ENCODE measurements around the gene SLC22A23. TPM values are rescaled to one million over a fixed set of nuclear protein-coding genes. Genes with fewer than 3 reads are reported as not detected.

SLC22A23 gene
- total RNA-seq, 1 experiment from 2014 or later = 38.2 TPM

- Mint-ChIP-seq H3K9me3 (no peaks in the 10 kb centered on the region), H3K27ac (peak overlapping the region; percentile 15; the same call in 1 of the 2 replicates), H3K4me1 (peaks cover 25% of the 10 kb centered on the region), H3K36me3 (peaks cover 47% of the 10 kb centered on the region), H3K4me3 (no peak overlapping the region), H3K27me3 (ENCODE audit: low read depth) (no peaks in the 10 kb centered on the region)
- DNase-seq (ENCODE audit: low spot score) (peak; percentile 8), ATAC-seq (no peak)
- CTCF ChIA-PET = no interaction called here
- POLR2A ChIA-PET = no interaction called here
- no peak for TF ChIP-seq TEAD4 (CRISPR knock-in tag; IDR thresholded peaks at IDR 0.05)
- TF ChIP-seq ZNF232 (CRISPR knock-in tag; IDR thresholded peaks at IDR 0.05) = no peak
- TF ChIP-seq NFE2L1 (CRISPR knock-in tag; IDR thresholded peaks at IDR 0.05) = no peak
- TF ChIP-seq RORB (CRISPR knock-in tag; IDR thresholded peaks at IDR 0.05) = no peak
These were observed 172.4 kb downstream of the SLC22A23 start for GRCh38 chr6:3284436-3284876.

- Mint-ChIP-seq H3K27ac (peak overlapping the region; percentile 92; the same call in 1 of the 2 replicates), H3K4me3 (no peak overlapping the region), H3K36me3 (peaks cover 43% of the 10 kb centered on the region), H3K9me3 (no peaks in the 10 kb centered on the region), H3K4me1 (peaks cover 25% of the 10 kb centered on the region), H3K27me3 (ENCODE audit: low read depth) (no peaks in the 10 kb centered on the region)
- peak; percentile 5 for DNase-seq (ENCODE audit: low spot score)
- TF ChIP-seq IRF1 (CRISPR knock-in tag; IDR thresholded peaks at IDR 0.05) (no peak), ZNF317 (CRISPR knock-in tag; IDR thresholded peaks at IDR 0.05; ENCODE audit: borderline replicate concordance, low read depth) (no peak), GTF2I (CRISPR knock-in tag; conservative IDR thresholded peaks at IDR 0.05) (no peak), ETV6 (CRISPR knock-in tag; IDR thresholded peaks at IDR 0.05) (no peak), NR1H2 (CRISPR knock-in tag; IDR thresholded peaks at IDR 0.05) (no peak), ZNF138 (CRISPR knock-in tag; conservative IDR thresholded peaks at IDR 0.05) (no peak), ZNF425 (CRISPR knock-in tag; conservative IDR thresholded peaks at IDR 0.05) (no peak), TEAD1 (CRISPR knock-in tag; IDR thresholded peaks at IDR 0.05) (no peak), FOXP4 (CRISPR knock-in tag; IDR thresholded peaks at IDR 0.05) (no peak), OVOL2 (CRISPR knock-in tag; IDR thresholded peaks at IDR 0.05; ENCODE audit: borderline replicate concordance) (no peak), JAZF1 (CRISPR knock-in tag; IDR thresholded peaks at IDR 0.05) (no peak), ZNF671 (CRISPR knock-in tag; IDR thresholded peaks at IDR 0.05) (no peak)
- ATAC-seq = no peak
- CTCF ChIA-PET = interaction anchor here (1.2 kb wide), 1 partner anchor 15 kb away, joined by 3 read pairs; no protein-coding TSS in a partner anchor
- POLR2A ChIA-PET = interaction anchor here (0.6 kb wide), 1 partner anchor 147 kb away, joined by 4 read pairs; no protein-coding TSS in a partner anchor
These were observed 173.0 kb downstream of the SLC22A23 start for GRCh38 chr6:3283641-3284435.

GRCh38 chr6:3283241-3283640, 173.6 kb downstream of the SLC22A23 start:
- DNase-seq (ENCODE audit: low spot score) (no peak), ATAC-seq (no peak)
- H3K4me3 Mint-ChIP-seq = no peak overlapping the region
- TF ChIP-seq ZBTB21 (CRISPR knock-in tag; IDR thresholded peaks at IDR 0.05; ENCODE audit: borderline replicate concordance) (no peak), MYBL2 (CRISPR knock-in tag; IDR thresholded peaks at IDR 0.05) (no peak)
- H3K9me3 Mint-ChIP-seq = no peaks in the 10 kb centered on the region
- CTCF ChIA-PET = interaction anchor here (1.2 kb wide), 1 partner anchor 16 kb away, joined by 3 read pairs; no protein-coding TSS in a partner anchor
- POLR2A ChIA-PET = interaction anchor here (0.6 kb wide), 1 partner anchor 147 kb away, joined by 4 read pairs; no protein-coding TSS in a partner anchor
- H3K27me3 Mint-ChIP-seq (ENCODE audit: low read depth) = no peaks in the 10 kb centered on the region
- H3K4me1 Mint-ChIP-seq = peaks cover 25% of the 10 kb centered on the region
- H3K27ac Mint-ChIP-seq = peak overlapping the region; percentile 92
- H3K36me3 Mint-ChIP-seq = peaks cover 42% of the 10 kb centered on the region
